ENCODE data around the gene QRFPR. TPM values are rescaled to one million over a fixed set of nuclear protein-coding genes. Genes with fewer than 3 reads are reported as not detected.

QRFPR gene
- total RNA-seq, 4 donors from 2014 or later = 1.4 TPM; not detected in 3

DNA sequence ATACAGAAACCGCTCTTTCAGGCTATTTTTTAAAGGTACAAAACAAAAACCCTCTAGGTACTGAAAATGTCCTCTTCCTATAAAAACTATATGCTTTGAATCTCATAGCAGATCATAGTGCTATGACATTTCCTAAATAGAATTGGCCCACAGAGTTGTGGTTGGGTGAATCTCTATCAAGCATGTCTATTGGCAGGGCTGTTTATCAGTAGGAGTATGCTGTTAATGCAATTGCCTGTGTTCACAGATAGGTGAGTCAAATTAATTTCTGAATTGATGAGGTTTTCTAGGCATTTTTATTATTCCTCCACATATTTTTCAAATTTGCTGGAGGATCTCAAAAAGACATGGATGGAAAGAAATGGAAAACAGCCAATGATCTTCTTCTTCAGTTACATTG, 73.9 kb downstream of the QRFPR start:
- DNase-seq (ENCODE audit: low spot score) = no peak
- ATAC-seq (ENCODE audit: low FRiP score) = no peak
- TF ChIP-seq CTCF (IDR thresholded peaks at IDR 0.05) = no peak

- ATAC-seq (ENCODE audit: low FRiP score) (no peak), DNase-seq (ENCODE audit: low spot score) (no peak)
- TF ChIP-seq CTCF (IDR thresholded peaks at IDR 0.05) = no peak
Measured at GRCh38 chr4:121304893-121305292, 75.9 kb downstream of the QRFPR start.

- no peak for TF ChIP-seq CTCF (IDR thresholded peaks at IDR 0.05)
- DNase-seq (ENCODE audit: low spot score) = no peak
- ATAC-seq (ENCODE audit: low FRiP score) = no peak
Measured at GRCh38 chr4:121299367-121299766, 81.5 kb downstream of the QRFPR start.

DNA sequence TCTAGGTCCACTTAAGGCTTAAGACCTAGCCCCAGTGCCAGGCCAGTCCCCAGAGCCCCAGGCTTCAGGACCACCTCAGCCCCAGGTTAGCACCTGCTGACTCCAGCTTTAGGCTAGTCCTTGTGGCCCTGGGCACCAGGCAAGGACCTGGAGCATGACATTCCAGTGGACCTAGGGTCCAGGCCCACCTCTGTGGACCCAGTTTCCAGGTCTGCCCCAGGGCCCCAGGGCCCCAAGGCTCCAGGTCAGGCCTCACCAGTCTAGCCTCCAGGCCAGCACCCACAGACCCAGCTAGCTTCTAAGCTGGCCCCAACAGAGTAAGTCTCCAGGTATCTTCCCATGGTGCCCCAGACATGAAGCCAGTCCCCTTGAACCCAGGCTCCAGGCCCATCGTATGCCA, 97.5 kb downstream of the QRFPR start:
- DNase-seq (ENCODE audit: low spot score) = no peak
- peak; percentile 54 for ATAC-seq (ENCODE audit: low FRiP score)

DNA sequence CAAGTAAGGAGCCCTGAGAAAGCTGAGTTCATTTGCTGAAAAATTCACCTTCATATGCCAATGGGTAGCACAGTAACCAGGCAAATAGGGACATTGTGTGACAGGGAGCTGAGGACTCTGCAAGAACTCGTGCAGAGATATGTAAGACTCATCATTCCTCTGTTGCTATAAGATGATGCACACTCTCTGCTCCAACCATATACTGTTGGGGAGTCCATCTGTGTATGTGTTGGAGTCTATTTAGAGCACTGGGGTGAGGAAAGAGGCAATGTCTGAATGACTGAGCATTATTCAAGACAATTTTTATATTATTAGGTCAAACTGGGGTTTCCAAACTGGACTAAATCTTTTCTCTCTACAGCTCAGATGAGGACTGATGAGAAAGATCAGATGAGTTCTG, 100.4 kb downstream of the QRFPR start:
- no peak for TF ChIP-seq CTCF (IDR thresholded peaks at IDR 0.05)
- DNase-seq (ENCODE audit: low spot score) (no peak), ATAC-seq (ENCODE audit: low FRiP score) (no peak)

More for the DNA sequence above, 97.5 kb downstream of the QRFPR start:
- no peak for TF ChIP-seq CTCF (IDR thresholded peaks at IDR 0.05)

GRCh38 chr4:121278811-121279368, 101.9 kb downstream of the QRFPR start:
- ATAC-seq (ENCODE audit: low FRiP score) = no peak
- no peak for TF ChIP-seq CTCF (IDR thresholded peaks at IDR 0.05)

More at GRCh38 chr4:121278811-121279368, 101.9 kb downstream of the QRFPR start:
- no peak for DNase-seq (ENCODE audit: low spot score)

Small RNA genes within 50 kb of the gene (small RNA-seq; reads per million reads assigned to genes)
- not detected for gene RF00019

Other genes with a start within 250 kb of the QRFPR start
- gene TNIP3, start 216.7 kb downstream of the QRFPR start, total RNA-seq = 1 to 10 TPM in 2 of 4 donors, not detected in 2; 1.3 to 1.7 TPM

Measured in omental fat pad (tissue), 4 donors.